DND-41 (cell line): ENCODE measurements around the gene TMEM202.

Experiments
- EZH2 ChIP-seq: IDR thresholded peaks from 3 replicates; pipeline ENCODE4 v1.6.1; 2012; ENCODE audit warnings: borderline replicate concordance, low read depth, mild to moderate bottlenecking, moderate library complexity, low read length, inconsistent platforms; ENCODE audit not compliant: severe bottlenecking
- TF ChIP-seq, protein P1 (sequence below): IDR thresholded peaks from 2 replicates; pipeline ENCODE4 v1.5.1; 2012; ENCODE audit warnings: borderline replicate concordance, low read length, moderate library complexity, mild to moderate bottlenecking; ENCODE audit not compliant: poor library complexity, severe bottlenecking; ENCODE audit errors: extremely low read depth

DNA sequence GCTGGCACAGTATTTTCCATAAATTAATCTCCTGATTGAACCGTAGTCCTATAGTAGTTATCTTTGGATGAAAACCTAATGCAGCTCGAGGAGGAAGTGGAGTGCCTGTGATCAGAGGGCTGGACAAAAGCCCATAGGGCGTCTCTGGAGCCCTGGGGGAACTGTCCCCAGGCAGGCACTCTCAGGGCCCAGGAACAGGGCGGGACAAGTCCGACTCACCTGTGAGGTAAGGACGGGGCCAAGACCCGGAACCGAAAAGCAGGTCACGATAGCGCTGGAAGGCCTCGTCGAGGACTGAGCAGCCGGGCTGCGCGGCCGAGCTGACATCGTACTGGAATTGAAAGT is 22.6 kb upstream of the TMEM202 start:
- no peak for TF ChIP-seq EZH2
- TF ChIP-seq, protein P1, sequence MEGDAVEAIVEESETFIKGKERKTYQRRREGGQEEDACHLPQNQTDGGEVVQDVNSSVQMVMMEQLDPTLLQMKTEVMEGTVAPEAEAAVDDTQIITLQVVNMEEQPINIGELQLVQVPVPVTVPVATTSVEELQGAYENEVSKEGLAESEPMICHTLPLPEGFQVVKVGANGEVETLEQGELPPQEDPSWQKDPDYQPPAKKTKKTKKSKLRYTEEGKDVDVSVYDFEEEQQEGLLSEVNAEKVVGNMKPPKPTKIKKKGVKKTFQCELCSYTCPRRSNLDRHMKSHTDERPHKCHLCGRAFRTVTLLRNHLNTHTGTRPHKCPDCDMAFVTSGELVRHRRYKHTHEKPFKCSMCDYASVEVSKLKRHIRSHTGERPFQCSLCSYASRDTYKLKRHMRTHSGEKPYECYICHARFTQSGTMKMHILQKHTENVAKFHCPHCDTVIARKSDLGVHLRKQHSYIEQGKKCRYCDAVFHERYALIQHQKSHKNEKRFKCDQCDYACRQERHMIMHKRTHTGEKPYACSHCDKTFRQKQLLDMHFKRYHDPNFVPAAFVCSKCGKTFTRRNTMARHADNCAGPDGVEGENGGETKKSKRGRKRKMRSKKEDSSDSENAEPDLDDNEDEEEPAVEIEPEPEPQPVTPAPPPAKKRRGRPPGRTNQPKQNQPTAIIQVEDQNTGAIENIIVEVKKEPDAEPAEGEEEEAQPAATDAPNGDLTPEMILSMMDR, result no peak
